Esophagus squamous epithelium (tissue), 4 donors: Measurements from ENCODE around the gene GALNT2.

Experiments used
- POLR2A ChIP-seq, 4 donors: fragments of 450-650 bp; IDR thresholded peaks; one replicate each; pipeline ENCODE4 v1.6.1; 2017; ENCODE audit warnings: antibody characterized with exemption in 4 of 4, mild to moderate bottlenecking in 4 of 4, moderate library complexity in 3 of 4
- TF ChIP-seq, protein P1 (sequence below), 6 experiments: fragments of 450-650 bp in 4 of 6; fragments of 200-600 bp in 2 of 6; sonication (generic) in 2 of 6; IDR thresholded peaks; one replicate each; pipeline ENCODE4 v1.5.1; 2016 to 2019; ENCODE audit warnings: antibody characterized with exemption in 6 of 6, mild to moderate bottlenecking in 4 of 6, moderate library complexity in 4 of 6

- TF ChIP-seq, protein P1, sequence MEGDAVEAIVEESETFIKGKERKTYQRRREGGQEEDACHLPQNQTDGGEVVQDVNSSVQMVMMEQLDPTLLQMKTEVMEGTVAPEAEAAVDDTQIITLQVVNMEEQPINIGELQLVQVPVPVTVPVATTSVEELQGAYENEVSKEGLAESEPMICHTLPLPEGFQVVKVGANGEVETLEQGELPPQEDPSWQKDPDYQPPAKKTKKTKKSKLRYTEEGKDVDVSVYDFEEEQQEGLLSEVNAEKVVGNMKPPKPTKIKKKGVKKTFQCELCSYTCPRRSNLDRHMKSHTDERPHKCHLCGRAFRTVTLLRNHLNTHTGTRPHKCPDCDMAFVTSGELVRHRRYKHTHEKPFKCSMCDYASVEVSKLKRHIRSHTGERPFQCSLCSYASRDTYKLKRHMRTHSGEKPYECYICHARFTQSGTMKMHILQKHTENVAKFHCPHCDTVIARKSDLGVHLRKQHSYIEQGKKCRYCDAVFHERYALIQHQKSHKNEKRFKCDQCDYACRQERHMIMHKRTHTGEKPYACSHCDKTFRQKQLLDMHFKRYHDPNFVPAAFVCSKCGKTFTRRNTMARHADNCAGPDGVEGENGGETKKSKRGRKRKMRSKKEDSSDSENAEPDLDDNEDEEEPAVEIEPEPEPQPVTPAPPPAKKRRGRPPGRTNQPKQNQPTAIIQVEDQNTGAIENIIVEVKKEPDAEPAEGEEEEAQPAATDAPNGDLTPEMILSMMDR (IDR thresholded peaks at IDR 0.05), result no peak
- no peak for TF ChIP-seq POLR2A (IDR thresholded peaks at IDR 0.05)
These were observed 248.1 kb downstream of the GALNT2 start for GRCh38 chr1:230315099-230315498.
